ENCODE results near the gene ACOX3.

ACOX3 gene

DNA sequence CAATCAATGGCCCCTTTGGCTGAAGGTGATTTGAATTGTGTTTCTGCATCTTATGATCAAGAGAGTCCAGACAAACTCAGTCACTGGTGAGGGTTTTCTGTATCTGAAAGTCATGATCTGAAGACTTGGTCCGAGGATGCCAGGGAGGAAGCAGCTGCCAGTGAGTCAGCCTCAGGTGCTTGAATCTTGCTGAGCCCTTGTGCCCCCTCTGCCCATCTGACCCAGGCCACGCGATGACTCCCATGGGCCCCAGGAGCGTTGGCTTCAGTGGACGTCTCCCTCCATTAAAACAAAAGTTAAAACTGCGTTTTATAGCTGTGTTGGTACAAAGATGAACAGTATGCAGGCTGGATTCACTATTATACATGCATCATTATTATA lies 109.0 kb downstream of the ACOX3 start:
- no peak for DNase-seq

GRCh38 chr4:8330821-8331574 lies 109.5 kb downstream of the ACOX3 start:
- no peak for DNase-seq

DNA sequence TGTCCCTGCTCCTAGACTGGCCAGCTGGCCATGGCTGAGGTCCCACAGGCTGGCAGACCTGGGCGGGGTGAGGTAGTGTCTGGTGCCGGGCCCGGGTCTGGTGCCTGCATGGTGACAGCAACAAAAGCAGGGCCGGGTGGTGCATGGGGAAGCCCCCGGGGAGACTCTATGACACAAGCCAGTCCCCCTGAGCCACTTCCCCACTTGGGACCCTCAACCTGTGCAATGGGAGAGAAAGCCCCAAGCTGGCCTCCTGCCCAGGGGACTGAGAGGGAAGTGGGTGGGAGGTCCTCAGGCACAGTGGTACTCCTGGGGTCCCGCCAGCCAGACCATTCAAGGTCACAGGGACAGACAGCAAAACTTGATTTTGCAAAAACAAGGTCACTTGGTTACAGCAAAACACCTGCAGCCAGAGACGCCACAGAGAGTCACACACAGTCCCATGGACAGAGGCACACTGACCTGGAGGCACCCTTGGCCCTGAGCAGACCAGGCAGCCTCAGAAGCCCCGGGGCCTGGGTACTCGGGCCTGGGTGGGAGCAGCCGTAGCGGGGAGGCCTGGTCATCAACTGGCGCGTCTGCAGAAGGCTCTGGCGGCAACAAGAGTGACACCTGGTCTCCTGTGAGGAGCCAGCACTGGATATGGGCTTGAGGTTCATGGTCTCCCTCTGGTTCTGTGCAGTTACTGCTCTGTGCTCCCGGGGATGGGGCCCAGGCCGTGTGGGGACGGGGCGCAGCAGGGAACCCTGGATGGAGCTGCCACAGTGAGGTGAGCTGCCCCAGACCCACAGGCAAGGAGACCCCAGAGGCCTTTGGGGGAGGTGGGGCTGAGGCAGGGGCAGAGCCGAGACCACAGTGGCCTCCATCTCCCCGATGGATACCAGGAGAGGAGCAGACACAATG lies 110.4 kb downstream of the ACOX3 start:
- no peak for DNase-seq

DNA sequence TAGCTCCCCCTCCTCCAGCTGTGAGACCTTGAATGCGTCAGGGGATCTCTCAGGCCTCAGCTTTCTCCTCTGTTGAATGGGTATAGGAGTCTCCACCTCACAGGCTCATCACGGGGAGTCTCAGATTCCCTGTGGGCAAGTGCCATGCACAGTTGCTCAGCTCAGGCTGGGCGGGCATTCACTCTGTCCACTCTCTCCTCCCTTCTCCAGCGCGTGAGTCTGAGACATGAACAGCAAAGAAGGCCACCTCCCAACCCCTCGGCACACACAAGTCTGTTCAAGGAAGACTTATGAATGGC lies 111.0 kb downstream of the ACOX3 start:
- DNase-seq: no peak

DNA sequence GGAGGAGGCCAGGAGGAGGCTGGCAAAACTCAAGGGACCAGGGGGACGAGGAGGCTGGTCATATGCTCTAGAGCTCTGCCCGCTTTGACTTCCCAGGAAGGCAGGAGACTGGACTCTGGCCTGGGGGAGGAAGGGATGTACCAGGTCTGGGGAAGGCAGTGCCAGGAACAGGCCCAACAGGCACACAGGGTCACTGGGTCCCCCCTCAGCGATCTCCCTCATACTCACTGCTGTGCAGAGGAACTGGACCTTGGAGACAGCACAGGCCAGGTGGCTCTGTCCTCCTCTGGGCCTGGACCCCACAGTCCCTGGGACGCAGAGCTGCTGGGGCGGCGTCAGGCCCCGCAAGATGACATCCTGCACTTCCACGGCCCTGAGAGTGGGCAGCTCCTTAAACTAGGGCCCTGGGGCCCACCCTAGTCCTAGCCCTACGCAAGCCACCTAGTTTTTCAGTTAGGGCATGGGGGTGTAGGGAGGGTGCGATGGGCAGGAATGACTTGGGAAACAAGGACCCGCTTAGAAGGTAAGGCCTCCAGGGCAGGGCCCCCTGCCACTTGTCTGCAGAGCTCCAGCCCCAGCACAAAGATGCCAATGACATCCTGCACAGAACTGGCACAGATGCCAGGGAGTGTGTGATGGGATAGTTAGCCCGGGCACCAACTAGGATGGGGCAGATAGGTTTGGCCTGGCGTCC lies 111.5 kb downstream of the ACOX3 start:
- DNase-seq: no peak

GRCh38 chr4:8328456-8328855 lies 112.1 kb downstream of the ACOX3 start:
- no peak for DNase-seq

- DNase-seq: no peak
These were observed 114.3 kb downstream of the ACOX3 start for GRCh38 chr4:8326206-8326605.

- no peak for DNase-seq
These were observed 115.1 kb downstream of the ACOX3 start for GRCh38 chr4:8325291-8325973.

- no peak for DNase-seq
These were observed 115.8 kb downstream of the ACOX3 start for GRCh38 chr4:8324640-8325239.

DNA sequence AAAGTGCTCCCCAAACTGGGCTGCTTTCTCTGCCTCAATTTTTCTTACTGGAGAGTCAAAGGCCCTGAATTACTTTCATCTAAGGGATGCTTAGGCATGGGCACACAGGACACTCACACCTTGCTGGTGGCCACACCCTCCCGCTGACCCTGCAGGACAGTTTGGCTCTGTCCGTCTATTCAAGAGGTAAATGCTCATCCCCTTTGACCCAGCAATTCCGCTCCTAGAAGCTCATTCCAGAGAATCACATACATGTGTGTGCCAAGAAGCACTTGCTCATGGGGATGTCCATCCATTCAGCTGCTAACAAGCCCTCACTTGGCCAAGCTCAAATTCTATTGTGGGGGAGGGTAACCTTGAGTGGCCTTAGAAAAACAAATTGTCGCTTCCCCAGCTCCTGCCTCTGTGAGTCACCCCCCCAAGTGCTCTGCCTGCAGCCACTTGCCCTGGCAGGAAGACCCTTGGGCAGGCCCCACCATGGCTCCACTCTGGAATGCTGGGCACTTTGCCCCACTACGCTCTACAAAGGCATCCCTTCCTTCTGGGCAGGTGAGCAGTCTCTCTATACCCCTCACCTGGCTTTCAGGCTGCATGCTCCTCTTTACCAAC lies 116.5 kb downstream of the ACOX3 start:
- DNase-seq: no peak

- no peak for DNase-seq
These were observed 117.5 kb downstream of the ACOX3 start for GRCh38 chr4:8322794-8323704.

GRCh38 chr4:8321771-8322170 lies 118.8 kb downstream of the ACOX3 start:
- no peak for DNase-seq

- DNase-seq: no peak
These were observed 119.3 kb downstream of the ACOX3 start for GRCh38 chr4:8321220-8321619.

DNA sequence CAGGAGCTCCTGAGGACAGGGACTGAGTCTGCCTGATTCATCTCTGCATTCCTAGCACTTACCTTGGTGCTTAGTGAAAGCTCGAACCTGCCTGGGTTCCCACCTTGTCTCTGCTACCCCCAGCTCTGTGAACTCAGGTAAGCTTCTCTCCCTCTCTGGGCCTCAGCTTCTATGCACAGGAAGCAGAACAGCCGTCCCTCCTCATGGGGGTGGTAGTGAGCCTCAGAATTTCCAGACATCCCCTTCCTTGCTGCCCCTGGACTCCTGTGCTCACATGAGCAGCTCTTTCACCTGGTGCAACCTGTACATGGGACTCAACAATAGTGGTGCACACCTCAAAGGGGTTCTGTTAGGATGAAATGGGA lies 120.2 kb downstream of the ACOX3 start:
- DNase-seq: no peak

GRCh38 chr4:8319731-8320385 lies 120.7 kb downstream of the ACOX3 start:
- no peak for DNase-seq

DNA sequence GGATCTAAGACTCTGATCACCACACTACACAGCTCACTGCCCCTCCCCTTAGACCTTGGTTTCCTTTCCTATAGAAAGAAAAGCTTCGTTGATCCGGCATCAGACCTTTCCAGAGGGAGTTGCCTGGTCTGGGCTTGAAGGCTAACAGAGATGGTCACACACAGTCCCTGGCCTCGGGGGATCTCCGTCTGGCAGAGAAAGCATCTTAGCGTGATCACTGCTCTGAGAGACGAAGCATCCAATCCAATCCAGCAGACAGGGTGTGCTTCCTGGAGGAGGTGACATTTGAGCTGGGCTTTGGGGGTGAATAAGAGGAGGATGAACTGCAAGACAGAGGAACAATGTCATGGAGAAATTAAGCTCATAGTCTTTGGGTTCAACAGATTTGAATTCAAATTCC lies 121.5 kb downstream of the ACOX3 start:
- no peak for DNase-seq

- no peak for DNase-seq
These were observed 122.0 kb downstream of the ACOX3 start for GRCh38 chr4:8318509-8318908.

GRCh38 chr4:8317474-8317873 lies 123.0 kb downstream of the ACOX3 start:
- no peak for DNase-seq

DNA sequence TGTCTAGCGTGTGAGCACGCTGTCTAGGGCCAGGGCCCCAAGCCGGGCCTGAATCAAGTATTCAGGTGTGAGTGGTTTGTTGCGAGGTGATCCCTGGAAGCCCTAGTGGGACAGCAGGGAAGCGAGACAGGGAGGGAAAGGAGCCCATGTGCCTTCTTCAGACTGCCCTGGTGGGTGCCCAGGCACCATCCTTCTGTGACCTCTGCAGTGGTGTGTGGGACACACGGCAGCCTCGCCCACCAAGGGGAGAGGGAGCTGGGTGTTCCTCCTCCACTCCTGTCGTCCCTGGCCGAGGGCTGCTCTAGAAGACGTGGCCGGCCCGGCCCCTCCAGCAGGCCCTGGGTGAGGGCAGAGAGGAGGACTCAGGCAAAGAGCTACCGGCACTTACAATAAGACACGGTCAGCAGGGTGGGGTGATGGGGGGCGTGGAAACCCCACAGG lies 123.6 kb downstream of the ACOX3 start:
- no peak for DNase-seq

All from NCI-H2171 treated with DMSO at 0.1 percent for 48 hours (cell line).